Neutrophil (primary cell): ENCODE results near the gene ERGIC1.

Source experiments
- H3K27ac ChIP-seq: fragments of 200-600 bp; sonication (generic); 2 replicates; pipeline ENCODE4 v1.5.1; 2016; ENCODE audit warnings: mild to moderate bottlenecking, moderate library complexity
- H3K27me3 ChIP-seq: fragments of 200-600 bp; sonication (generic); 2 replicates; pipeline ENCODE4 v1.6.0; 2016; ENCODE audit warnings: mild to moderate bottlenecking
- H3K36me3 ChIP-seq: fragments of 200-600 bp; sonication (generic); 2 replicates; pipeline ENCODE4 v1.5.1; 2017
- H3K4me1 ChIP-seq, 2 experiments: fragments of 200-600 bp in 1 of 2; sonication (generic) in 1 of 2; 1 replicate in 1 of 2; 2 replicates in 1 of 2; pipeline versions ENCODE4 v1.5.1 to v1.6.1; 2013 to 2016; ENCODE audit warnings: low read depth in 1 of 2, low read length in 1 of 2, mild to moderate bottlenecking in 1 of 2, moderate library complexity in 1 of 2; ENCODE audit not compliant: control insufficient read depth in 1 of 2, insufficient read depth in 1 of 2
- H3K4me3 ChIP-seq, 2 experiments: fragments of 200-600 bp in 1 of 2; sonication (generic) in 1 of 2; 1 replicate in 1 of 2; 2 replicates in 1 of 2; pipeline ENCODE4 v1.5.1; 2013 to 2016; ENCODE audit warnings: low read depth in 1 of 2, low read length in 1 of 2, mild to moderate bottlenecking in 1 of 2, moderate library complexity in 1 of 2
- H3K9me3 ChIP-seq: fragments of 200-600 bp; sonication (generic); 2 replicates; pipeline ENCODE4 v1.5.1; 2016
- TF ChIP-seq, protein P1 (sequence below): fragments of 200-600 bp; sonication (generic); IDR thresholded peaks from 2 replicates; pipeline ENCODE4 v1.5.1; 2016; ENCODE audit warnings: antibody characterized with exemption

Gene ERGIC1

DNA sequence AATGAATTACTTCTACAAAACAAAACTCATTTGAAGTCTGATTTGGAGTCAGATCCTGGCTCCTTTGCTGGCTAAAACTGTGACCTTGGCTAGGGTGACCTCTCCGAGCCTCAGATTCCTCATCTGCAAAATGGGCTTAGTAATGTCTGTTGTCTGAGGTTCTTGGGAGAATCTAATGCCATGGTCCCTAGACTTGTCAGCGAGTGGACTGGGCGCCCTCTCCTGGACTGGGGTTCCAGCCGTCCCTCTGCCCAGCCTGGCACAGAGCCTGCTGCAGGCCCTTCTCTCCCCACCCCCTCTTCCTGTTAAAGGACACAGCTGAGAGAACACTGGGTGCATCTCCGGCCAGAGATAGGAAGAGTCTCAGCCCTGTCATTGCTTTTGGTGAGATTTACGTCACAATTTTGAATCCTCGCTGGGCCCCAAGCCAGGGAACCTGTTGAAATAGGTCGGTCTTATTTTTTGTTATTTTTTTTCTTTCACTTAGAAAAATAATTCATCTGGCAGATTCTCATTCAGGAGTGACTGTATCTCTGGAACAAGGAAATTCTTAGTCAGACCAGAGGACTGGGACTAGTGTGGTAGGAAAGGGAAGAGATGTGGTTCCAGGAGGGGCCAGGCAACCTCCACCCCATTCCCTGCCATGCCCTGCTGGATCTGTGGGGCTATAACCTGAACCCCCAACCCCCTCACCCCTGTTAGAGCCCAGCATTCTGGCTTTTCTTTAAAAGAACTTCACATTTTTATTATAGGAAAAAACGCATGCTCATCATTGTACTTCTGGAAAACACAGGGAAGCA, 77.0 kb downstream of the ERGIC1 start:
- Histone ChIP-seq H3K27ac (peak overlapping the region; percentile 55), H3K27me3 (no peaks in the 10 kb centered on the region), H3K36me3 (peaks cover 40% of the 10 kb centered on the region), H3K4me3 (no peak overlapping the region), H3K9me3 (no peaks in the 10 kb centered on the region), H3K4me1 (peaks cover 3 to 5% of the 10 kb centered on the region in 2 experiments)
- TF ChIP-seq, protein P1, sequence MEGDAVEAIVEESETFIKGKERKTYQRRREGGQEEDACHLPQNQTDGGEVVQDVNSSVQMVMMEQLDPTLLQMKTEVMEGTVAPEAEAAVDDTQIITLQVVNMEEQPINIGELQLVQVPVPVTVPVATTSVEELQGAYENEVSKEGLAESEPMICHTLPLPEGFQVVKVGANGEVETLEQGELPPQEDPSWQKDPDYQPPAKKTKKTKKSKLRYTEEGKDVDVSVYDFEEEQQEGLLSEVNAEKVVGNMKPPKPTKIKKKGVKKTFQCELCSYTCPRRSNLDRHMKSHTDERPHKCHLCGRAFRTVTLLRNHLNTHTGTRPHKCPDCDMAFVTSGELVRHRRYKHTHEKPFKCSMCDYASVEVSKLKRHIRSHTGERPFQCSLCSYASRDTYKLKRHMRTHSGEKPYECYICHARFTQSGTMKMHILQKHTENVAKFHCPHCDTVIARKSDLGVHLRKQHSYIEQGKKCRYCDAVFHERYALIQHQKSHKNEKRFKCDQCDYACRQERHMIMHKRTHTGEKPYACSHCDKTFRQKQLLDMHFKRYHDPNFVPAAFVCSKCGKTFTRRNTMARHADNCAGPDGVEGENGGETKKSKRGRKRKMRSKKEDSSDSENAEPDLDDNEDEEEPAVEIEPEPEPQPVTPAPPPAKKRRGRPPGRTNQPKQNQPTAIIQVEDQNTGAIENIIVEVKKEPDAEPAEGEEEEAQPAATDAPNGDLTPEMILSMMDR: peak; percentile 44

DNA sequence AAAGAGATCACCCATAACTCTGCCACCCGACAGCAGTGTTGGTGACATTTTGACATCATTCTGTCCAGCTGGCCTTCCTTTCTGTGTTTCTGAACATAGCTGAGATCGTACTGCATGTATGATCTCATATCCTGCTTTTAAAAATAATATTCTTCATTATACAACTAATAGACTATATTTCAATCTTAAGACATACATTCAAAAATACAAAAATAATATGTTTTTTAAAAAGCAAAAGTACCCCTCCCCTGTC, 77.5 kb downstream of the ERGIC1 start:
- Histone ChIP-seq H3K27ac (peak overlapping the region; percentile 55), H3K27me3 (no peaks in the 10 kb centered on the region), H3K9me3 (no peaks in the 10 kb centered on the region), H3K4me3 (no peak overlapping the region), H3K36me3 (peaks cover 45% of the 10 kb centered on the region), H3K4me1 (peaks cover 3 to 5% of the 10 kb centered on the region in 2 experiments)
- TF ChIP-seq, protein P1: no peak

DNA sequence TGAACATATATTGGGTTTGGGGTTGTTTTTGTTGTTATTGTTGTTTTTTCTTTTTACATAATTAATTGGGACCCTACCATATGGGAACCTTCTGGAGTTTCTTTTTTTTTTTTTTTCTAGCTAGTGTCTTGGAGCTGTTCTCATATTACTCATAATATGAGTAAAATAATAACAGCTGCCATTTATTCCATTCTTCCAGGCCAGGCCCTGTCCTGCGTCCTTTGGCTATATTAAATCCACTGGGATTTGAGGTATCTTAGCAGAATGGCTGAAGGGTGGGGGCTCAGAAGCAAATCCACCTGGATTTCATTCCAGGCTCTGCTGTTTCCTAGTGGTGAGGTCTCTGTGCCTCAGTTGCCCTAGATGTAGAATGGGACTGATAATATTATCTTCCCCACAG, 77.9 kb downstream of the ERGIC1 start:
- H3K4me3 ChIP-seq: no peak overlapping the region
- peaks cover 3 to 5% of the 10 kb centered on the region in 2 experiments for H3K4me1 ChIP-seq
- no peak overlapping the region for H3K27ac ChIP-seq
- TF ChIP-seq, protein P1: no peak
- no peaks in the 10 kb centered on the region for H3K27me3 ChIP-seq
- H3K9me3 ChIP-seq: no peaks in the 10 kb centered on the region
- peaks cover 49% of the 10 kb centered on the region for H3K36me3 ChIP-seq

DNA sequence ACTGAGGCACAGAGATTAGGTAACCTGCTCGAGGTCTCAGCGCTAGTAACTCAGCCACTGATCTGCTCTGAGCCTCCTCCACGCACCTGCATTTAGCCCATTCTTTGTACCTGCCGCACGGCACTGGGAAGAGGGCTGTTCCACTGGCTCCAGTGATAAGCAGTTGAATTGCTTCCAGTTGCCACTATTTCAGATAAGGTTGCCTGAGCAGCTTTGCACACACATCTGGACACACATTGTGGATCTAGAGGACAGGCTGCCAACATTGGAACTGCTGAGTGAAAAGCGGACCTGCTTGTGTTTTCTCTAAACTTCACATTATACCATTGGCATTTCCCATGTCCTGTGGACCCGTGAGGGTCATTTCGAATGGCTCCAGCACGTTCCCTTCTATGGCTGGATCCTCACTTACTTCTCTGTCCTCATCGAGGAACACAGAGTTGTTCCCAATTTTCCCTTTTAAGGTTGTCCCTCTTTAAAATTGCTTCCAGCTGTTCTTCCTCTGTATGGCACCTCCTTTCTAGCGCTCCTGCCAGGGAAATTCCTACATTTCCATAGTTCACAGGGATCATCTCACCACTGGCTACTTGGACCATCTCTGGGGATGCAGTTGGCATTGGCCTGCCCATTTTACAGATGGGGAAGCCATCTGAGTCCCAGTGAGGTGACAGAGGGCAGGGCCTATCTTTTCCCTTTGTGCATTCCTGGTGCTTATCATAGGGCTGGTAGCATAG, 79.2 kb downstream of the ERGIC1 start:
- Histone ChIP-seq H3K4me3 (no peak overlapping the region), H3K27ac (no peak overlapping the region), H3K27me3 (no peaks in the 10 kb centered on the region), H3K4me1 (peaks cover 3 to 5% of the 10 kb centered on the region in 2 experiments), H3K36me3 (peaks cover 58% of the 10 kb centered on the region), H3K9me3 (no peaks in the 10 kb centered on the region)
- TF ChIP-seq, protein P1: no peak

DNA sequence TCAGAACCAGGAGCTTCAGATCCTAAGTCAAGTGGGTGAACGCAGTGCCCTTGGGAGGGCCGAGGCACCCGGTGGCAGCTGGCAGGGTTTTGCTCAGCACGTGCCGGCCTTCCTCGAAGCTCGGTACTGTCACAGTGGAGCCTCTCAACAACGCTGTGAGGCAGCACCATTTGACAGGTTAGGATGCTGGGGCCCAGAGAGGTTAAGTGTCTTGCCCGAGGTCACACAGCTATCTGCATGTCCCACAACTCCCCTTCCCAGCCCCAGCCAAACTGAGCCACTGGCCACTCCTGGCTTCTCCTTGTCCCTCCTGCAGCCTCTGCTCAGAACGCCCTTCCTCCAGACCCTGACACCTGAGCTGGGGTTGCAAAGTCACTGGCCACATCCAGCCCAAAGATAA, 81.5 kb downstream of the ERGIC1 start:
- Histone ChIP-seq H3K9me3 (no peaks in the 10 kb centered on the region), H3K4me1 (peaks cover 3 to 5% of the 10 kb centered on the region in 2 experiments), H3K36me3 (peaks cover 70% of the 10 kb centered on the region), H3K27me3 (no peaks in the 10 kb centered on the region), H3K27ac (no peak overlapping the region), H3K4me3 (no peak overlapping the region)
- TF ChIP-seq, protein P1: no peak
